Right renal pelvis (tissue), 4 donors: ENCODE data around the gene SULT1E1. TPM values are rescaled to one million over a fixed set of nuclear protein-coding genes. Genes with fewer than 3 reads are reported as not detected.

ENCODE experiments used
- DNase-seq, 4 donors: peaks; one replicate each; pipeline ENCODE4 v3.0.0-alpha.2; 2013; ENCODE audit warnings: low read depth in 4 of 4, low spot score in 3 of 4, missing footprints in 1 of 4
- polyA plus RNA-seq, 4 donors: library from polyadenylated mRNA; unstranded; fragments of 120-200 nt; gene quantifications; one replicate each; pipeline ENCODE4 v1.2.1, GENCODE V29; 2013; ENCODE audit not compliant: insufficient read length in 4 of 4

SULT1E1 gene, protein sequence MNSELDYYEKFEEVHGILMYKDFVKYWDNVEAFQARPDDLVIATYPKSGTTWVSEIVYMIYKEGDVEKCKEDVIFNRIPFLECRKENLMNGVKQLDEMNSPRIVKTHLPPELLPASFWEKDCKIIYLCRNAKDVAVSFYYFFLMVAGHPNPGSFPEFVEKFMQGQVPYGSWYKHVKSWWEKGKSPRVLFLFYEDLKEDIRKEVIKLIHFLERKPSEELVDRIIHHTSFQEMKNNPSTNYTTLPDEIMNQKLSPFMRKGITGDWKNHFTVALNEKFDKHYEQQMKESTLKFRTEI
- polyA plus RNA-seq, result 100 to 1,000 TPM; 335 to 659 (median 589) TPM

DNA sequence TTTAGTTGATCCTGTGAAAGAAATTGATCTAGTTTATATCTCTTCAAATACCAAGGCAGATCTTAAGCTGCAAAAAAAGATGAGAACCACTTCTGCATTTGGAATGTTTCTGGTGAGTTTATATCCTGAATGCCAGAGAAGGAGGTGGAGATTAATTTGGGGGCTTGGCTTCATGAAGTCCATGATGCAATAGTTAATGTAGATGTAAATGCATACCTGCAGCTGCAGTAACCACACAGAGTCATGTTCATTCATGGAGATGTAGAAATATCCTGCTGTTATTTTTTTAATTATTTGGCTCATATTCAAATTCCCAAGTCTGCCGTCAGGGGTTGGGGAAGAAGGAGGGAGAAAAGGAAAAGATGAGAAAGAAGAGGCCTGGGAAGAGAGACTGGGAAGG lies at the start of gene SULT1E1:
TSS of gene SULT1E1 (minus strand) at position 94 of the 400 bp plus-strand sequence. CDS start 2,501 bp downstream, outside the sequence.
- DNase-seq, result no peak

DNA sequence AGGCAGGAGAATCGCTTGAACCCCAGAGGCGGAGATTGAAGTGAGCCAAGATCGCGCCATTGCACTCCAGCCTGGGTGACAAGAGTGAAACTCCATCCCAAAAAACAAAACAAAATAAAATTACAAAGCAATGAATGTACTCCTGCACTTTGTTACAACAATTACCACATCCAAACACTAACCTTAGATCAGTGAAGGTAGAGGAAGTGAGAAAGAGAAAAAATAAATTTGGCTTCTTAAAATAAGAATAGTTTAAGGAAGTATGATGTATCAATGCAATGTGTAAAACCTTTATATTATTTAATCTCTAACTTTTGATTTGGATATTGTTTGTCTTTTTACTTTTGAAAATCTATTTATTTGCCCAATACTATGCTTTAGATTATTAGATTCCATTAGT lies 49.2 kb upstream of the SULT1E1 start:
- DNase-seq, result no peak

DNA sequence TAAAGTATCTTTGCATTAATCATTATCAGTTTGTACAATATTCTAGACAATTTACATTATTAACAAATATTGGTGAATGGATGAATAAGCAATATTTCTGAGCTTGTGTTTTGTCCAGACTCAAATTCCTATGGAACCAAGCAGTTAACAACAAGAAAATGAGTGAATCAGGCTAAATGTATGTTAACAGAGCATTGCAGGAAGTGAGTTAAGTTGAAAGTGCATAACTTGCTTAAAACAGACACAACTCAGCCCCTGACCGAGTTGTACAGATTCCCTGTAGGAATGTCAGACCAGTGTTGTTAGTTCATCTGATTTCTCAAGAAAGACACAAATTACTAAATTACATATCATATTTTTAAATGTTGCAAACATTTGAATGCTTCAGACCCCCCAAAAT lies 47.2 kb upstream of the SULT1E1 start:
- no peak for DNase-seq

DNA sequence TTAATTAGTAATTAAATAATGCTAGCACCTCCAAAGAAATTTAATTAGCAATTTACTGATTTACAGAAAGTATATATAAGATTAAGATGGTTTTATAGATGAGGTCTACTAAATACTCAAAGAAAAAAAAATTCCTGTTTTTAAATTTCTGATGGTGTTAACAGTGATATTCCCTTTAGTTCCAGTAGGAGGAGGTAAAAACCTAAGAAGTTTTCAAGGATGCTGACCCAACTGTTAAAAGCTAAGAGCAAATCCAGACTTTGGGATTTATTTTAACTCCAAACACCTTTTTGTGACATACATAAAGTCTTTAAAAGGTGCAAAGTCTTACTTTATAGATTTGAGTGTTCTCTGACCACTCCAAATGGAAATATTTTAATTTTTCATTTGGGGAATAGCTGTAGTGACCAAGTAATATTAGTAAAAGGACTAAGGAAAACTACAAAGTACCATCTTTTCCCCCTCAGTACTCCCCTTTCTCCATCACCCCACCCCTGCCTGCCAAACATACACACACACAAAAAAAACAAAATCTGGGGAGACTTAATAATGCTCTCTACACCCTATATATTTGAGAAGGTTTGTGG lies 36.7 kb upstream of the SULT1E1 start:
- no peak for DNase-seq

DNA sequence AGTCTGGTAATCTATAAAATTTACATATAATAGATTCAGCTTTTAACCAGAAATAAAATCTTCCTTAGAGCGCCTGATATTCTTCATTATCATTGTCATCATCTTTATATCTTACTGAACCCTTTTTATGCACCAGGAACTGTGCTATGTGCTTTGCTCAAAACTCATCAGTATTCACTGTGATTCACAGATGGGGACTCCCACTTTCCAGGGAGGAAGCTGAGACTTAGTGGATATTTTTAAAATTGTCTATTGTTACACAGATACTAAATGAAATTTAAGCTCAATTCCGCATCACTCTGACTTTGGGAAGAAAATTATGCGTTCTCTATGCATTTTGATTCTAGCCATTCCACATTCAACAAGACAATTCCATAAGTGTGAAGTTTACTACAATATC lies 34.8 kb upstream of the SULT1E1 start:
- DNase-seq, result no peak

DNA sequence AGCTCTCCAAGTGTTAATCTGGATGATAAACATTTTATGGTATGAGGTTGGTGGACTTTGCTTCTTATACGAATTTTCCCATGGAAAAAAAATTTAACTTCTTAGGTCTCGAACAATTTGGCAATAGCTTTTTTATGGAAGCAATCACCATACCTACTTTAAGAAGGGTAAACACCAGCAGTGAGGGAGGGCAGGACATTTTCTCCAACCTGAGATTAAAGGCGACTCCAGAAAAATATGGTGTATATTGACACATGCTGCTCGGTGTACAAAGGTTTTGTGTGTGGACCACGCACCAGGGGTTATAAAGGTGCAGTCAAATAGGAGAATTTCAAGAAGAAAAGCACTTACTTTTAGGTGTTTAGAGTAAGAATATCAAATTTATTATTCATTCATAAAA lies 34.2 kb upstream of the SULT1E1 start:
- no peak for DNase-seq

DNA sequence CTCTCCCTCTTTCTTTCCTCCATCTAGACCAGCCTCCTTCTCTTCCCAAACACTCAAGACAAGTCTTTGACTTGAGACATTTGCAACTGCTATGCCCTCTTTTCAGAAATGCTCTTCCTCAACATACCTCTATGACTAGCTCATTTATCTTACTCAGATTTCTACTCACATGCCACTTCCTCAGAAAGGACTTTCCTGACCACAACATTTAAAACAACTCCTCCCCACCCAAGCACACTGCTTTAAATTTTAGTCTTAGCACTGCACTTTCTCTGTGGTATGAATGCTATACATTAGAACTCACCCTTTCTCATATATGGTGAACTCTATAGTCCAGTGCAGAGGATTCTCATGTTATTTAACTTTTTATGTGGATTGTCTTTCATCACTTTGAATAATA lies 28.4 kb upstream of the SULT1E1 start:
- no peak for DNase-seq

DNA sequence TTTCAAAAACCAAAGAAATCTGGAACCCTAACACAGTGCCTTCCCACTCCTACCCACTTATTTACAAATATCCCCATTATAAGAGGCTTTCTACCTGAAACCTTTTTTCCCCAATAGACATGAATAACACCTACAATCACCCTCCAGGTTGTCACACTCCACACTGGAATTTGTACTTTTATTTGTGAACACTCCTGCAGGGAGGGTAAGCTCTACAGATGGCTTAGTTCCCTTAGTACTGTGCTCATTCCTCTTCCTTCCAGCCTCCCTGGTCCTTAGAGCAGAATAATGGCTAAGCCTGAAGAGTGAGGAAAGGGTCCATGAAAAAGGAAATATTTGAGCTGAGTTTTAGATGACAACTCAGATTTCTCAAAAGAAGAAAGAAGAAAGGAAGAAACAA lies 22.2 kb upstream of the SULT1E1 start:
- DNase-seq, result no peak

DNA sequence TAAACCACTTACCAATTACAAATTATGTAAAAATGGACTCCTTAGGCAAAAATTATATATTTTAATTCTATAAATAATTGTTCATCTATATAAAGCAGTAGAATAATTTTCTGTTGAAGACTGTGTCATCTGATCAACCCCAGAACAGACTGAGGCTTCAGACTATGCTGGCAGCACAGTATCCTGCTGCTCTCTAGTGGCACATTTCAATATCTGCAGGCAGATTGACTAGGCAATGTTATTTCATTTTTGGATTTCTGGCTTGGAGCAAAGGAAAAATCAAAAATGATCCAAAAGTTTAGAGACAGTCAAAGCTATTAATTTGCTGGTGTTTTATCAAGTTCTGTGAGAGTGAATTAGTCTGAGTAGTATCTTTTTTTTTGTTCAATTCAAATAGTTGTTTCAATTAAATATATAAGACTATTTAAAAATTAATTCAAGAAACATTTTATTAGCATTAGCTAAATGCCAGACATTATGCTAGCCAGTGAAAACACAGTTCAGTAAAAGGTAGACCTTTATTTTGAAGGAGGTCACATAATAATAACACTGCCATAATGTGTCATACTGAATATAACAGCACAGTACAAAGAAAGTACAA lies 21.3 kb upstream of the SULT1E1 start:
- no peak for DNase-seq

DNA sequence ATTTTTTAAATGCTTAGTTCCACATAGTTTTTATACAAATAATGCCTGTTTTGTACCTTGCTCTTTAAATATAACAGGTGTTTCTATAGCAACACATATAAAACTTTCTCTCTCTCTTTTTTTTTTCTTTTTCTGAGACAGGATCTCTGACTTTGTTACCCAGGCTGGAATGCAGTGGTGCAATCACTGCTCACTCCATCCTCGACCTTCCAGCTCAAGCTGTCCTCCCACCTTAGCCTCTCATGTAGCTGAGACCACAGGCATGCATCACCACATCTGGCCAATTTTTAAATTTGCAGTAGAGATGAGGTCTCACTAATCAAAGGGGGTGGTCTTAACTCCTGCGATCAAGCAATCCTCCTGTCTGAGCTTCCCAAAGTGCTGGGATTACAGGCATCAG lies 18.3 kb upstream of the SULT1E1 start:
- no peak for DNase-seq

DNA sequence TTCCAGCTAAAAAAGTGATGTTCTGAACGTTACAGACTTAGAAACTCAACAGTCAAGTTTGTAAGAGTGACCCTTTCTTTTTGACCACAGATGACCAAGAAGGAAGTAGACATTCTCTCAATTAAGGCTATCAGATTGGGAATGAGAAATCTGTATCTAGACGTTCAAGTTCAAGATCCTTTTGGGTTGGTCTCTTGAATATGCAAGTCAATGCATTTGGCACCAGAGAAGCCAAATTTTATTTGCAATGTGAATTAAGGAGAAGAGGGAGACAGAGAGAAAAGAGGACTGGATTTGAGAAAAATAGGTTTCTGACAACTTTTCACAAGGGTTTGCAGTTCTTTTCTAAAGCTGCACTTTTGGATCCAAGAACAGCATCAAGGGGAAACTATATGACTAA lies 17.5 kb upstream of the SULT1E1 start:
- no peak for DNase-seq

DNA sequence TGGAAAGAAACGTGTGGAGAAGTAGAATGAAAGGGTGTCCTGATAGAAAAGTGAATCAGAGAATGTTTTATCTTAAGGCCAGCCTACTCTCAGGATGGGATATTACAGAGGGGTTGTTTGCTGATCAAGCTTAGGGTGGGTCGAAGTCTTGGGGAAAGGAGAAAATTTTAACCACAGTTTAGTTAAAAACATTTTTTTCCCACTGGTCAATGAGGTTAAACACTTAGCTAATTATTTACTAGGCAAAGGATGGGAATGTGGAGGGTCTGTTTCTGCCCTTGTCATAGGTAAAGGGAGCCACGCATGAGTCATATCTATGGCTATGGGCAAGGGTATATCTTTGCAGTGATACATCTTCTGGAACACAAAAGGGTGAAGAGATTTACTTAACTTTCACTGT lies 16.1 kb upstream of the SULT1E1 start:
- no peak for DNase-seq

DNA sequence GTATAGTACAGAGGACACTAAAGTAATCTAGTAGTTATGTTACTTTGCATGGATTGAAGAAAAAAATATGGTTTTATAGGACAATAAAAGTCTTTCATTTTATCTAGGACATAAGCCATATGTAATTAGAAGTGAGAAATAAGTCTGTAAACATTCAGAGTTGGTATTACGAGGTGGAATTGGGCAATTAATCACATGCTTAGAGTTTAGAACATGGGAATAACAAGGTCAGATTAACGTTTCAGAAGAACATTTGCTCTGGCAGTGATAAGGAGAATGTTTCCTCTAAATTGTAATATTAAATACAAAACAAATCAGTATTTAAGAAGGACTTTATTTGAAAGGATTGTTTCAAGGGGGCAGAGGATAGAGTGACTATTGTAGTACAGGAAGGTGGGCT lies 15.6 kb upstream of the SULT1E1 start:
- no peak for DNase-seq

DNA sequence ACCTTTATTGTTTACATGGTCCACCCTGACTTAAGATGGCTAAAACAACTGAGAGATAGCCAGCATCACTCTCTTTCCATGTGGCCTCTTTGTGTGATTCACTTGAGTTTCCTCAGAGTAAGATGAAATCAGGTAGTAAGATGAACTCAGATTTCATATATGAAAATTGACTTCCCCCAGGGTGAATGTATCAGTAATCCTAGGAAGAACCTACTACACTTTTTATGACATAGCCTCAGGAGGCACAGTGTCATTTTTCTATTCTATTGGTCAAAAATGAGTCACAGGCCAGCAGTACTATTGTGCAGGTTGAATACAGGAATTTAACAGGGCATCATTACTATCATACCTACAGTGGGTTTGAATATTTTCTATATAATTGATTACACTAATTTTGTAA lies 14.6 kb upstream of the SULT1E1 start:
- no peak for DNase-seq

DNA sequence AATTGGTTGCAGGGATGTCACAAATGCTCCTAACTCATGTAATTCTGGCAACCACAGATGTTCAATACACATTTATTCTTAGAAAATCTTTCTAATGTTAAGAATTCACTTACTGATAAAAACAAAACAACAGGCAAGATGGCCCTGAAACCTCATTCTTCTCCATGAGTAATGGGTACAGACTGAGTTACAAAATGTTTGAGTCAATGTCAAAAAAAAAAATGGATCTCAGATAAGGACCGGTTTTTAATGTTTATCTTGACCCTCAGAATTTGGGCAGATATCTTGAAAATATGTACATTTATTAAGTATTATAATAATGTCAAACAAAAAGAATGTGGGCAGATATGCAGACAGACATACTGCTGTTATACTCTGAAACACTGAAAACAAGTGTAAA lies 1.8 kb upstream of the SULT1E1 start:
- DNase-seq, result no peak

DNA sequence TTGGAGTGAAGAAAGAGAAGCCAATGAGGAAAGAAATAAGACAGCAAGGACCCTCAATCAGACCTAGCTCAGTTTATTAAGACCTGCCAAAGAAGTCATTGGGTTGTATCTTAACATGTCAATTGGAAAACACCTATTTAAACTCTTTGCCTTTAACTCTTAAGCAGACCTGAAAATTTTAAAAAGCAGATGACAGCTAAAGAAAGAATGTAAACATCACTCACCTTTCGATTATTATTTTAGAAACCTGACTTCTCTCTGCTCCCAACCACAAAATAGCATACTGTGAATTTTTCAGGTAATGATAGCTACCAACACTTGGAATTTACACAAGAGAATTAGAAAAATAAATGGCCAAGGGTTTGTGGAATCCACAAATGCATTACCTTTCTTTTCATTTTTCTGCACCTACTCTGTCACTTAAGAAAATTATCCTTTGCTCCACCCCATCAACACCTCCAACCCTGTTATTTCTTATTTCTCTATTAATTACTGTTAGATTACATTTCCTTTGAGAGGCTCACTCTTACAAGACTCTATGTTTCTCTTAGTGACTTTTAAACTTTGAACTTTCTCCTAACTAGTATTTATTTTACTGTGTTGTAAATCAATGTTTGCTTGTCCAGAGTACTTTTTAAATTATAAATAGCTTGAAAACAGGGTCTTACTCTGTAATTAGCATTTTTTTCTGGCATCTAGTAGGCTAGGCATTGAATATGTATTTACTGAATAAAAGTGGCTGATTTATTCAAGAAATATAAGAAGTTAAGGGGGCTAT lies 765 bp upstream of the SULT1E1 start:
- DNase-seq, result no peak

DNA sequence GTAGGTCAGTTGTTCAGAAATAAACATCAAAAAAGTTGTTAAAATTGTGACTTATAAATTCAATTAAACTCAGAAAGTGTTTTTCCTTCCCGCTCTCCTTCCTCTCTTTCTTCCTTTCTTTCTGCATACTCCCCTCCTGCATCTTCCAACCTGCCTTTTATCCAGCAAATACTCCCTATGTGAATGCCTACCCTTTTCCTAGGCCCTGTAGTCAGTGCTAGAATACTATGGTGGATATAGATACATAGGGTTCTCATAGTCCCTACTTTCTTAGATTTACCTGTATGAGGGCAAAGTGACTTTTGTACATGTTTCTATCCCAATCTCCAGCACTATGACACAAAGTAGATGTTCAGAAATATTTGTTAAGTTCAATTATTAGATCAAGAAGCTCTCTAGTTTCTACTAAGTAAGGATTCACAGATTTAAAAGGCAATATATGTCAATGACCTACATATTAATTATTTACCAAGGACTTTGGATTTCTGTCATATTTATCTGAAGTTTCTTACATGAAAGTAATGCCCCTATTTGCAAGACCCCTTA lies 732 bp downstream of the SULT1E1 start:
- DNase-seq, result no peak

DNA sequence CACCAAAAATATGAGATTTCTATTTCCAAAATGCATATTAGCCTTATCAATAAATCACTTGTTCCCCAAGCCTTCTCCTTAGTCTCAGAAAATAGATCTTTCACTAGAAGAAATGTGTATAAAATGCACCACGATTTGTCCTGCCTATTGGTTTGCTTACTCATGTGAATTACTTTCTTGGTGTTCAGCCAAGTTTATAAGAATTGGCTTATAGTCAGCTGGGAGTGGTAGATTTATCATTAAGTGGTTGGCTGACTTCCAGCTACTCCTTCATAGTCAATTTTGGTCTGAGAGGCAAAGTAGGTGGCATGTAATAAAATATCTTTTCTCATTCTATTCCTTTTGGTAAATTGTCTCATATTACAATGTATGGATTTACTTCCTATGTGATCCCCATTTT lies 1.3 kb downstream of the SULT1E1 start:
- no peak for DNase-seq

DNA sequence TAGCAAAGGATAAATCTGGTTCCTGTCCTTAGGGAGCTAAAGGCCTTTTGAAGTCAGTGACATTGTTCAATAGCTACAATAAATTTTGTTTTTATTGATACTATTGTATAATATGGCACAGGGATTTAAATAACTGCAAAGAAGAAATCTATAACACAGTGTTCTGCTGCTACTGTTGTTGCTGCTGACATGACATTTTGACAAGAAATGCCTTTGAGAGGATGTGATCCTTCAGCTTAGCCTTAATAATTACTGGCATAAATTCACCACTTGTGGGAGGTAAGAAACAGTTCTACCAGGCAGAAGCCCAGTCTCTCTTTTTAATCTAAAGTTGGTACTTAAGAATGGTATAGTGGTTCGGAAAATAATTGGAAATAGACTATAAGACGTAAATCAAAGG lies 4.1 kb downstream of the SULT1E1 start:
- no peak for DNase-seq

DNA sequence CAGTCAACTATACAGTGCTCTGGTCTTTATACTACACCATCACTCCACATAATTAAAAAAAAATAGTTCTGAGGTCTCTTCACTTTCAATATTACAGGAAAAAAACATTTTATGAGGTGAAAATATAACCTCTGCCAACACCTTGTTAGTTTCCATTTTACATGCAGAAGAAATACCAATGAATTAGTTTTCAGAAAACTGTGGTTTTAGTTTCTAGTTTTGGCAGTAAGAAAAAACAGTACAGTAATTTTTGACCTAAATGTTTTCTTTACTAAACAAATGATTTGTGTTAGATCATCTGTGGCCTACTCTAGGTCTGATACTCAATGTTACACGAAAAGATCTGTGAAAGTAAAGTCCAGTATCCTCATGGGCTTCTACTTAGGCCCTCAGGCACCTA lies 10.0 kb downstream of the SULT1E1 start:
- no peak for DNase-seq

DNA sequence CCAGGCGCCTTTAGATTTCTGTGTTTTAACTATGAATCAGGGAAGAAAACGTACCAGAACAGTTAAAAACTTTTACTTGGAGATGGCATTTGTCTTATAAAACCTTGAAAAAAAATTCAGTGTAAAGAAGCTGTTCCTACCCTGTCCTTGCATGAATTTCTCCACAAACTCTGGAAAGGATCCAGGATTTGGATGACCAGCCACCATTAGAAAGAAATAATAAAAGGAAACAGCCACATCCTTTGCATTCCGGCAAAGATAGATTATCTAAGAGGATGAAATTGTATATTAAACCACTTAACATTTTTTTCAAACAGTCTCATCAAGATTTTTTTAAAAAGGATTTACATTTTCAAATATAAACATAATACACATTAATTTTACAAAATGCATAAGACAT lies 10.6 kb downstream of the SULT1E1 start:
- DNase-seq, result no peak
